OCI-LY7 (cell line): ENCODE results near the gene ARHGEF1. TPM values are rescaled to one million over a fixed set of nuclear protein-coding genes. Genes with fewer than 3 reads are reported as not detected.

Source experiments
- BruUV-seq: library from RNA; stranded (reverse); fragments of 400-500 nt; replicated peaks from 2 replicates; lab custom pipeline; 2021; lab: Mats Ljungman, UMichigan
- CTCF ChIA-PET: fragments of 300-600 bp; sonication (Branson Sonifier 250); formaldehyde crosslinking; loops from one replicate; lab custom pipeline; 2022; ENCODE audit warnings: antibody characterized with exemption; ENCODE audit not compliant: unreplicated experiment; lab: Charles Lee
- POLR2A ChIA-PET: fragments of 300-600 bp; sonication (Branson Sonifier 250); formaldehyde crosslinking; loops from one replicate; lab custom pipeline; 2022; ENCODE audit warnings: antibody characterized with exemption; lab: Charles Lee
- DNase-seq: peaks from one replicate; pipeline ENCODE4 v3.0.0-alpha.2; 2015; ENCODE audit warnings: low spot score
- H2AFZ ChIP-seq: fragments of 200-600 bp; sonication (generic), shearing (Covaris generic); 2 replicates; pipeline ENCODE4 v1.6.1; 2014; ENCODE audit warnings: mild to moderate bottlenecking, antibody characterized with exemption, low read length, moderate library complexity
- H3K27ac ChIP-seq: fragments of 200-600 bp; sonication (generic); 2 replicates; pipeline ENCODE4 v1.5.1; 2014; ENCODE audit warnings: mixed run types, low read depth, mild to moderate bottlenecking, moderate library complexity, low read length, inconsistent platforms; ENCODE audit not compliant: poor library complexity, severe bottlenecking
- H3K36me3 ChIP-seq: fragments of 200-600 bp; sonication (generic); 2 replicates; pipeline ENCODE4 v1.6.1; 2014; ENCODE audit warnings: mild to moderate bottlenecking, antibody characterized with exemption, low read length, moderate library complexity, mixed read lengths; ENCODE audit not compliant: insufficient read depth
- H3K4me1 ChIP-seq: fragments of 200-600 bp; sonication (generic); 2 replicates; pipeline ENCODE4 v1.5.1; 2014; ENCODE audit warnings: mild to moderate bottlenecking, low read length; ENCODE audit not compliant: insufficient read depth, poor library complexity, severe bottlenecking
- H3K4me2 ChIP-seq: fragments of 200-600 bp; sonication (generic); 2 replicates; pipeline ENCODE4 v1.6.1; 2014; ENCODE audit warnings: mild to moderate bottlenecking, low read length
- H3K4me3 ChIP-seq: fragments of 200-600 bp; sonication (generic); 2 replicates; pipeline ENCODE4 v1.5.1; 2014; ENCODE audit warnings: mild to moderate bottlenecking, low read depth, low read length; ENCODE audit not compliant: poor library complexity, severe bottlenecking
- H3K79me2 ChIP-seq: fragments of 200-600 bp; sonication (generic); 2 replicates; pipeline ENCODE4 v1.6.1; 2016; ENCODE audit warnings: low read depth, mild to moderate bottlenecking, low read length, moderate library complexity, mixed read lengths; ENCODE audit not compliant: insufficient read depth
- H3K9me2 ChIP-seq: fragments of 200-600 bp; sonication (generic); 2 replicates; pipeline ENCODE4 v1.6.1; 2016; ENCODE audit warnings: mild to moderate bottlenecking, low read length, mixed read lengths; ENCODE audit not compliant: insufficient read depth
- H3K9me3 ChIP-seq: fragments of 200-600 bp; sonication (generic); 2 replicates; pipeline ENCODE4 v1.6.1; 2014; ENCODE audit warnings: mild to moderate bottlenecking, mixed run types, low read length, mixed read lengths
- H4K20me1 ChIP-seq: fragments of 200-600 bp; sonication (generic); 2 replicates; pipeline ENCODE4 v1.6.1; 2014; ENCODE audit warnings: mild to moderate bottlenecking, antibody characterized with exemption, low read length, moderate library complexity, mixed read lengths; ENCODE audit not compliant: insufficient read depth
- CTCF ChIP-seq: fragments of 200-600 bp; sonication (generic); conservative IDR thresholded peaks from 2 replicates; pipeline ENCODE4 v1.5.1; 2014; ENCODE audit warnings: mild to moderate bottlenecking, antibody characterized with exemption, low read length, moderate library complexity, mixed read lengths
- EZH2phosphoT487 ChIP-seq: fragments of 200-600 bp; sonication (generic); IDR thresholded peaks from 2 replicates; pipeline ENCODE4 v1.6.1; 2018; ENCODE audit warnings: low read depth, borderline replicate concordance, mild to moderate bottlenecking, mixed run types, antibody characterized with exemption, low read length, moderate library complexity, mixed read lengths
- intact Hi-C: fragments of 100-400 bp; cut with micrococcal nuclease; formaldehyde crosslinking; loops from one replicate; pipeline ENCODE4 v1.10.0; 2022; ENCODE audit not compliant: unreplicated experiment
- total RNA-seq, 2 experiments: library from RNA; depleted of rRNA in 1 of 2; stranded (reverse); fragments of >200 nt in 1 of 2; shearing (Covaris generic) in 1 of 2; gene quantifications; 2 replicates each; pipeline ENCODE4 v1.2.3, GENCODE V29; 2014 to 2022

The ARHGEF1 gene
- total RNA-seq, 2 experiments from 2014 or later: 96.9 to 297 TPM

DNA sequence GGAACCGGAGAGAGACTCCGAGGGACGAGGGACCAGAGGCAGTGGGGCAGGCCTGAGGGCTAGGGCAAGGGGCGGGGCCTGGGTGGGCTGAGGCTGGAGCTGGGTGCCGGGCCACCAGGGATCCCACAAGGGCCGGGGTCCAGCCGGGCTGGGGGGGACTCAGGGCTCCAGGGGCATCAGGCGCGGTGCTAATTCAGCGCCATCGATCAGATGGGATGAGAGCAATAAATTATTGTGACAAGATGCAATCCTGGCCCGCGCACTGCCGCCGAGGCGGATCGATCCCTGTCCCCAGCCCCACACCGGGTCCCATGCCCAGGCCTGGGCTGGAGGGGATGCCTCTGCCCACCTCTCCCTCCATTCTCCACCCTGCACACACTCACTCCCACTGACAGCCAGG lies 39.6 kb downstream of the ARHGEF1 start:
- no peaks in the 10 kb centered on the region for H3K9me2 ChIP-seq
- intact Hi-C loops: no loop called here
- H3K9me3 ChIP-seq: no peaks in the 10 kb centered on the region
- no peak overlapping the region for H3K4me2 ChIP-seq
- H3K4me1 ChIP-seq: peaks cover 27% of the 10 kb centered on the region
- no peaks in the 10 kb centered on the region for H4K20me1 ChIP-seq
- H3K27ac ChIP-seq: no peak overlapping the region
- 0 out of 2 replicates have a peak, but pooled peaks cover 2% of the 10 kb centered on the region for H3K36me3 ChIP-seq
- no peak overlapping the region for H2AFZ ChIP-seq
- no peak overlapping the region for H3K4me3 ChIP-seq
- POLR2A ChIA-PET: no interaction called here
- no peak for DNase-seq
- BruUV-seq: no TSS peak
- CTCF ChIA-PET: no interaction called here
- no peak for TF ChIP-seq CTCF
- no peak for TF ChIP-seq EZH2phosphoT487
- no peaks in the 10 kb centered on the region for H3K79me2 ChIP-seq

GRCh38 chr19:41923045-41923788 lies 40.2 kb downstream of the ARHGEF1 start:
- H3K4me1 ChIP-seq: peaks cover 29% of the 10 kb centered on the region
- intact Hi-C loops: no loop called here
- no peaks in the 10 kb centered on the region for H4K20me1 ChIP-seq

More at GRCh38 chr19:41923045-41923788, 40.2 kb downstream of the ARHGEF1 start:
- Histone ChIP-seq H2AFZ (no peak overlapping the region), H3K4me2 (0 out of 2 replicates have a peak overlapping the region, but pooled peaks have one; percentile 3), H3K9me3 (no peaks in the 10 kb centered on the region), H3K79me2 (no peaks in the 10 kb centered on the region), H3K36me3 (0 out of 2 replicates have a peak, but pooled peaks cover 2% of the 10 kb centered on the region), H3K9me2 (no peaks in the 10 kb centered on the region), H3K27ac (peak overlapping the region; percentile 11), H3K4me3 (no peak overlapping the region)
- ChIA-PET CTCF (no interaction called here), POLR2A (no interaction called here)
- TF ChIP-seq EZH2phosphoT487: no peak
- no peak for TF ChIP-seq CTCF
- no peak for DNase-seq
- no TSS peak for BruUV-seq
